Measurements from ENCODE around the gene TAF4B. TPM values are rescaled to one million over a fixed set of nuclear protein-coding genes. Genes with fewer than 3 reads are reported as not detected.
"Not testable (repeated sequence)": the region's sequence is repeated elsewhere in the genome, so short reads cannot be mapped to it uniquely, and the experiment has no call there.

Gene TAF4B
- total RNA-seq, 1 donor from 2014 or later = 13.4 TPM

DNA sequence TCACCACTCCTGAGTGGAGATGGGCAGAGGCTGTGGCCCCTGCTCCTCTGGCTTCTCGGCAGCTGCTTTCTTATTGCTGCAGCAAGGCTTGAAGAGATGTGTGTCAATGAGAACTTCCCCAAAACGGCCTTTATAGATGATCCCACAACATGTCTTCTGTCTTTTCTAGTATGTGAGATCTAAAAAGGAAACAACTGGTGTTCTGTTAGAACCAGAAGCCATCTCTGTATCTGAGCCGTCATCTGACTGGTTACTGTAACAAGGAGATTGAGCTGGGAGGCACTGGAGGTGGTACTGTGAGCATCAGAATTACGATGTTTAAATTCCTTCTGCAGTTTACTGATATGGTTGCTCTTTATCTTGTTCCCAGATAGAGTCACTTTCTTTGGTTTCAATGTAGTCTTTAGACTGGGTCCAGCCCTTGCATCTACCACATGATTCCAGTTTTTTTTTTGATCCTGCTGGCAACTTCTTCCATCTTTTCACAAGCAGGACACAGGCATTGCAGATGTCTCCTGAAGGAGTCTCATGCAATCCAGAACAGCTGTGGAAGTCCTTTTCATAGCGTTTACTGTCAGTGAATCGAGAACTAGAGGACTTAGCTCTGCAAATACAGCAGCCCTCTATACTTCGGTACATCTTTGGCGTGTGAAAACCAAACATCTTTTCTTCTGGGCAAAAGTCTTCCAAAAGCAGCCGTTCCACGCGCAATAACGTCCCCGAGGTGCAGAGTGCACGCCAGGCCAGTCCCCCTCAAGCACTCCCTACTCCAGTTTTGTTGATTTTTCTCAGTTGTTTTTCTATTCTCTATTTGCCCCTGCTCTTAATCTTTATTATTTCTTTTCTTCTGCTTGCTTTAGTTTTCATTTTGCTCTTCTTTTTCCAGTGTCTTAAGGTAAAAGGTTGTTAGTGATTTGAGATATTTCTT lies 29.7 kb downstream of the TAF4B start:
- DNase-seq (no peak), ATAC-seq (ENCODE audit: low read depth) (peak; percentile 60)
- intact Hi-C loops (cut with micrococcal nuclease) = loop anchor here (1.0 kb wide), 2 partner anchors 30 to 166 kb away; partner anchors contain the start of genes SS18 and TAF4B
- Mint-ChIP-seq H3K4me3 (peak overlapping the region; percentile 51), H3K27ac (peak overlapping the region; percentile 72), H3K36me3 (ENCODE audit: low read depth) (peaks cover 2% of the 10 kb centered on the region), H3K27me3 (no peaks in the 10 kb centered on the region), H3K9me3 (no peaks in the 10 kb centered on the region), H3K4me1 (peaks cover 53% of the 10 kb centered on the region)
- CTCF ChIA-PET = interaction anchor here (1.3 kb wide), 1 partner anchor 167 kb away, joined by 5 read pairs; no protein-coding TSS in a partner anchor
- TF ChIP-seq CTCF (IDR thresholded peaks at IDR 0.05) = no peak
- POLR2A ChIA-PET = interaction anchor here (0.7 to 1.6 kb wide), 2 partner anchors 29 to 30 kb away, joined by 4 to 6 read pairs; partner anchors contain the start of gene TAF4B

- H3K9me3 Mint-ChIP-seq = no peaks in the 10 kb centered on the region
- intact Hi-C loops (cut with micrococcal nuclease) = no loop called here
- no peak for ATAC-seq (ENCODE audit: low read depth)
- CTCF ChIA-PET = no interaction called here
- H3K4me1 Mint-ChIP-seq = peaks cover 38% of the 10 kb centered on the region
- no peak for DNase-seq
- POLR2A ChIA-PET = no interaction called here
- no peak overlapping the region for H3K4me3 Mint-ChIP-seq
- H3K27me3 Mint-ChIP-seq = no peaks in the 10 kb centered on the region
- peaks cover 7% of the 10 kb centered on the region for H3K36me3 Mint-ChIP-seq (ENCODE audit: low read depth)
- TF ChIP-seq CTCF (IDR thresholded peaks at IDR 0.05) = no peak
- no peak overlapping the region for H3K27ac Mint-ChIP-seq
These were observed 32.5 kb downstream of the TAF4B start for GRCh38 chr18:26258711-26259110.

GRCh38 chr18:26259416-26259815 lies 33.2 kb downstream of the TAF4B start:
- DNase-seq; H3K4me3 Mint-ChIP-seq; intact Hi-C loops (cut with micrococcal nuclease); H3K9me3 Mint-ChIP-seq; H3K36me3 Mint-ChIP-seq (ENCODE audit: low read depth); H3K27me3 Mint-ChIP-seq; POLR2A ChIA-PET; ATAC-seq (ENCODE audit: low read depth); H3K27ac Mint-ChIP-seq; CTCF ChIA-PET: not testable (repeated sequence)
- peaks cover 35% of the 10 kb centered on the region for H3K4me1 Mint-ChIP-seq

DNA sequence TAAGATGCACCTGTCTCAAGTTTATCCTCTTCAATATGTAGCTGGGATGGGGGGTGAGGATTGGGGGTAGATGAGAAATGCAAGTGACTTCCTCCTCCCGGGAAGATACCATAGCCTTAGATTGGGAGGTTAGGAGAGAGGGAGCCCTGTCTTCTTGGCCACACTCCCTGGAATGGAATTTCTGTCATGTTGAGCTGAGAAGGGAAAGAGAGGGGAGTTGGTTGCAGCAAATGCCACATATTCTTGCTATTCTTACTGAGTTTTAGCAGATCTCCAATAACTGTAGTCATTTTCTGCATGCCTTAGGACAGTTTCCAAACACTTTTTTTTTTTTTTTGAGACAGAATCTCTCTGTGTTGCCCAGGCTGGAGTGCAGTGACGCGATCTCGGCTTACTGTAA lies 35.9 kb downstream of the TAF4B start:
- Mint-ChIP-seq H3K27me3 (no peaks in the 10 kb centered on the region), H3K36me3 (ENCODE audit: low read depth) (peaks cover 10% of the 10 kb centered on the region), H3K27ac (no peak overlapping the region), H3K4me1 (peaks cover 11% of the 10 kb centered on the region), H3K9me3 (no peaks in the 10 kb centered on the region), H3K4me3 (no peak overlapping the region)
- ChIA-PET CTCF (interaction anchor here (0.6 kb wide), 1 partner anchor 122 kb away, joined by 4 read pairs; no protein-coding TSS in a partner anchor), POLR2A (interaction anchor here (0.6 to 0.7 kb wide), 2 partner anchors 948 to 1769 kb away, joined by 3 read pairs; no protein-coding TSS in a partner anchor)
- ATAC-seq (ENCODE audit: low read depth) (no peak), DNase-seq (no peak)
- intact Hi-C loops (cut with micrococcal nuclease) = no loop called here
- no peak for TF ChIP-seq CTCF (IDR thresholded peaks at IDR 0.05)

- CTCF ChIA-PET = no interaction called here
- Mint-ChIP-seq H3K9me3 (no peaks in the 10 kb centered on the region), H3K27me3 (no peaks in the 10 kb centered on the region), H3K36me3 (ENCODE audit: low read depth) (peaks cover 44% of the 10 kb centered on the region), H3K4me3 (no peak overlapping the region), H3K4me1 (no peaks in the 10 kb centered on the region), H3K27ac (no peak overlapping the region)
- intact Hi-C loops (cut with micrococcal nuclease) = no loop called here
- DNase-seq = no peak
- POLR2A ChIA-PET = no interaction called here
- ATAC-seq (ENCODE audit: low read depth) = no peak
- no peak for TF ChIP-seq CTCF (IDR thresholded peaks at IDR 0.05)
These were observed 41.2 kb downstream of the TAF4B start for GRCh38 chr18:26267357-26267930.
